Activated CD4-positive, alpha-beta T cell treated with anti-CD3 and anti-CD28 coated beads, Interleukin-2, amount 50 U/mL, for 16 hours (primary cell): ENCODE results near the gene KRT73.

Experiments
- DNase-seq: peaks from one replicate; pipeline ENCODE4 v3.0.0-alpha.2; 2020

The KRT73 gene

GRCh38 chr12:52561880-52562449 lies 56.4 kb downstream of the KRT73 start:
- no peak for DNase-seq

GRCh38 chr12:52559979-52560378 lies 58.4 kb downstream of the KRT73 start:
- DNase-seq: no peak

GRCh38 chr12:52558781-52559445 lies 59.4 kb downstream of the KRT73 start:
- DNase-seq: no peak
